OCI-LY7 (cell line): ENCODE results near the gene ASIC2.

Experiments
- EZH2phosphoT487 ChIP-seq: fragments of 200-600 bp; sonication (generic); IDR thresholded peaks from 2 replicates; pipeline ENCODE4 v1.6.1; 2018; ENCODE audit warnings: low read depth, borderline replicate concordance, mild to moderate bottlenecking, mixed run types, antibody characterized with exemption, low read length, moderate library complexity, mixed read lengths
- TF ChIP-seq, protein P1 (sequence below): fragments of 200-600 bp; sonication (generic); conservative IDR thresholded peaks from 2 replicates; pipeline ENCODE4 v1.5.1; 2014; ENCODE audit warnings: mild to moderate bottlenecking, antibody characterized with exemption, low read length, moderate library complexity, mixed read lengths

DNA sequence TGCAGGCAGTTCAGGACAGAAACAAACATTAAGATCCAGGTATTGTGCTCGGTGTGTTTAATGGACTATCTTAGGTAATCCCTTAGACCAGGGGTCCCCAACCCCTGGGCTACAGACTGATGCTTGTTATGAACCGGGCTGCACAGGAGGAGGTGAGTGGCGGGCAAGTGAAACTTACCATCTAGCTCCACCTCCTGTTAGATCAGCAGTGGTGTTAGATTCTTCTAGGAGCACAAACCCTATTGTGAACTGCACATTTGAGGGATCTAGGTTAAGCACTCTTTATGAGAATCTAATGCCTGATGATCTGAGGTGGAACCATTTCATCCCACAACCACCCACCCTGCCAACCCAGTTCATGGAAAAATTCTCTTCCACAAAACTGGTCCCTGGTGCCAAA is 37.8 kb upstream of the ASIC2 start:
- TF ChIP-seq, protein P1, sequence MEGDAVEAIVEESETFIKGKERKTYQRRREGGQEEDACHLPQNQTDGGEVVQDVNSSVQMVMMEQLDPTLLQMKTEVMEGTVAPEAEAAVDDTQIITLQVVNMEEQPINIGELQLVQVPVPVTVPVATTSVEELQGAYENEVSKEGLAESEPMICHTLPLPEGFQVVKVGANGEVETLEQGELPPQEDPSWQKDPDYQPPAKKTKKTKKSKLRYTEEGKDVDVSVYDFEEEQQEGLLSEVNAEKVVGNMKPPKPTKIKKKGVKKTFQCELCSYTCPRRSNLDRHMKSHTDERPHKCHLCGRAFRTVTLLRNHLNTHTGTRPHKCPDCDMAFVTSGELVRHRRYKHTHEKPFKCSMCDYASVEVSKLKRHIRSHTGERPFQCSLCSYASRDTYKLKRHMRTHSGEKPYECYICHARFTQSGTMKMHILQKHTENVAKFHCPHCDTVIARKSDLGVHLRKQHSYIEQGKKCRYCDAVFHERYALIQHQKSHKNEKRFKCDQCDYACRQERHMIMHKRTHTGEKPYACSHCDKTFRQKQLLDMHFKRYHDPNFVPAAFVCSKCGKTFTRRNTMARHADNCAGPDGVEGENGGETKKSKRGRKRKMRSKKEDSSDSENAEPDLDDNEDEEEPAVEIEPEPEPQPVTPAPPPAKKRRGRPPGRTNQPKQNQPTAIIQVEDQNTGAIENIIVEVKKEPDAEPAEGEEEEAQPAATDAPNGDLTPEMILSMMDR: no peak
- TF ChIP-seq EZH2phosphoT487: no peak
